SK-N-MC (cell line): Measurements from ENCODE around the gene GPN2.
"Not testable (repeated sequence)": the region's sequence is repeated elsewhere in the genome, so short reads cannot be mapped to it uniquely, and the experiment has no call there.

Experiments
- EZH2 ChIP-seq: fragments of 200-600 bp; sonication (generic); IDR thresholded peaks from one replicate; pipeline ENCODE4 v1.6.1; 2017; ENCODE audit warnings: antibody characterized with exemption
- POLR2AphosphoS5 ChIP-seq: IDR thresholded peaks from 2 replicates; pipeline ENCODE4 v1.6.1; 2012; ENCODE audit warnings: mild to moderate bottlenecking, low read depth, low read length, borderline replicate concordance

DNA sequence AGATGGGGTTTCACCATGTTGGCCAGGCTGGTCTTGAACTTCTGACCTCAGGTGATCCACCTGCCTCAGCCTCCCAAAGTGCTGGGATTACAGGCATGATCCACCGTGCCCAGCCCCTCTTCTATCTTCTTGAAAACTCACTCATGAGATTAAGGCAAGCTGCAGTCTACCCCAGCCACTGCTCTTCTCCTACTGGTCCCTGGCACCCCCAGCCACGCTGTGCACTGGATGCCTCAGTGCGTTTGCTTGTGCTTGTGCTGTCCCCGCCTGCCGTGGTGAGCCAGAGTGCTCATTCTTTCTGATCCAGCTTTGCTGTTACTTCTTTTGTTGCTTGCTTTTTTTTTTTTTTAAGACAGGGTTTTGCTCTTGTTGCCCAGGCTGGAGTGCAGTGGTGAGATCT, 52.4 kb downstream of the GPN2 start:
- not testable (repeated sequence) for TF ChIP-seq POLR2AphosphoS5, EZH2
